HG03565 (cell line): ENCODE results near the gene MFAP2.

Experiments
- ATAC-seq: cut with Tn5 transposase; IDR thresholded peaks from one replicate; pipeline ENCODE4 v1.9.1; 2021; ENCODE audit warnings: mild to moderate bottlenecking, moderate library complexity; ENCODE audit not compliant: unreplicated experiment

The MFAP2 gene

GRCh38 chr1:16980473-16981268 lies at the start of gene MFAP2:
MFAP2 (minus strand) TSS chr1:16980620; CDS start chr1:16978273, 2,347 bp downstream.
- ATAC-seq, result no peak

GRCh38 chr1:17030206-17030605 lies 49.8 kb upstream of the MFAP2 start:
- no peak for ATAC-seq

- ATAC-seq, result no peak
Observed at GRCh38 chr1:17028662-17029188, 48.3 kb upstream of the MFAP2 start.

- ATAC-seq, result no peak
Observed at GRCh38 chr1:17027900-17028299, 47.5 kb upstream of the MFAP2 start.

- ATAC-seq, result no peak
Observed at GRCh38 chr1:17027403-17027802, 47.0 kb upstream of the MFAP2 start.

GRCh38 chr1:17024721-17025120 lies 44.3 kb upstream of the MFAP2 start:
- ATAC-seq, result no peak

GRCh38 chr1:17023573-17023972 lies 43.2 kb upstream of the MFAP2 start:
- no peak for ATAC-seq

- ATAC-seq, result no peak
Observed at GRCh38 chr1:17023102-17023501, 42.7 kb upstream of the MFAP2 start.

- no peak for ATAC-seq
Observed at GRCh38 chr1:17021896-17022295, 41.5 kb upstream of the MFAP2 start.

- ATAC-seq, result no peak
Observed at GRCh38 chr1:17020502-17020901, 40.1 kb upstream of the MFAP2 start.

- no peak for ATAC-seq
Observed at GRCh38 chr1:17018849-17019248, 38.4 kb upstream of the MFAP2 start.

- no peak for ATAC-seq
Observed at GRCh38 chr1:17017435-17017834, 37.0 kb upstream of the MFAP2 start.

GRCh38 chr1:17016317-17016661 lies 35.9 kb upstream of the MFAP2 start:
- no peak for ATAC-seq

GRCh38 chr1:17014671-17015567 lies 34.5 kb upstream of the MFAP2 start:
- ATAC-seq, result no peak

- ATAC-seq, result no peak
Observed at GRCh38 chr1:17013491-17014320, 33.3 kb upstream of the MFAP2 start.

GRCh38 chr1:17012775-17013490 lies 32.5 kb upstream of the MFAP2 start:
- no peak for ATAC-seq

- peak; percentile 59 for ATAC-seq
Observed at GRCh38 chr1:17011439-17012307, 31.3 kb upstream of the MFAP2 start, which contains the start of gene ATP13A2. ATP13A2 (minus strand) TSS chr1:17011928; CDS start chr1:17011738, 190 bp downstream.

- ATAC-seq, result no peak
Observed at GRCh38 chr1:17011092-17011438, 30.6 kb upstream of the MFAP2 start.

- no peak for ATAC-seq
Observed at GRCh38 chr1:17009706-17010105, 29.3 kb upstream of the MFAP2 start.
